ENCODE data around the gene TBC1D24. TPM values are rescaled to one million over a fixed set of nuclear protein-coding genes. Genes with fewer than 3 reads are reported as not detected.

TBC1D24 gene
- total RNA-seq, 1 donor from 2014 or later = 12.6 TPM

DNA sequence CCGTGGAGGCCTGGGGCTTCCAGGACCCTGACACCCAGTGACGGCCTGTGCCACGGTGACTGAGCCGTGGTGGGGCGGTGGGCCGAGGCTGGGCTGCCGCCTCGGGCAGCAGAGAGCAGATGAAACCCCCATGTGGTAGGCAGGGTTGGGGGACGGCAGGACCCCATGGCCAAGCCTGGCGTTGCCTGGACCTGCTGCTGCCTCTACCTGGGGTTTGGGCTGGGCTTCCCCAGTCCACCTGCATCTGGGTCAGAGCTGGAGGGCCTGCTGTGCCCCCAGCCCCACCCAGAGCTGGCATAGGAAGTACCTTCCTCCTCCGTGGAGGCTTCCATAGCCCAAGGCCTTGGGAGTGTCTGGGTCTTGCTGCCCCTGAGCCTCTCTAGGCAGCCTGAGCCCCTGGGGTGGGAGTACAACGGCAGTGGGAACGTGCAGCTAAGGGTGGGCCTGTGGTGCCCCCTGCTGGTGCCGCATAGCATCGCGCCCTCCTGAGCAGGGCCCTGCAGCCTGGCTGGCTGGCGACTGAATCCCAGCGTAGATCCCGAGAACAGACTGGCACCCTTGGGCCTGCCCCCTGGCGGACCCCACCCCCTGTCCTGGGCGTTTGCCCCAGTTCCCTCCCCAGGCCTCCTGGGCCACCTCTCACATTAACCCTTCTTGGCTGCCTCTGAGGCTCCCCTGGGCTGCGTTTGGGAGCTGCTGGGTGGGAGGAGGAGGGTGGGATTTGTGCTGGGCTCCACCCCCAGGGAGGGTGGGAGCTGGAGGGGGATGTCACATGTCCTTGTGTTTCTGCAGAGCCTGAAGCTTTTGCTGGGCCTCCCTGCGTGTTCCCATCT, 26.2 kb downstream of the TBC1D24 start:
- DNase-seq (peak; percentile 77), ATAC-seq (ENCODE audit: low read depth) (peak; percentile 98)
- no peak overlapping the region for H3K4me3 Mint-ChIP-seq
- H3K36me3 Mint-ChIP-seq (ENCODE audit: low read depth) = peaks cover 14% of the 10 kb centered on the region
- no peaks in the 10 kb centered on the region for H3K27me3 Mint-ChIP-seq
- ChIA-PET POLR2A (interaction anchor here (0.8 to 1.2 kb wide), 4 partner anchors 9 to 306 kb away, joined by 3 to 8 read pairs (median 4); partner anchors contain the start of gene TBC1D24), CTCF (interaction anchor here (0.5 to 2.5 kb wide), 13 partner anchors 8 to 645 kb away, joined by 3 to 17 read pairs (median 4); partner anchors contain the start of genes ECI1 and TEDC2)
- intact Hi-C loops (cut with micrococcal nuclease) = loop anchor here (1.0 to 5.0 kb wide), 7 partner anchors 14 to 499 kb away; partner anchors contain the start of genes ABCA3, CCNF and ECI1
- peaks cover 11% of the 10 kb centered on the region for H3K4me1 Mint-ChIP-seq
- H3K27ac Mint-ChIP-seq = no peak overlapping the region
- TF ChIP-seq, protein P1, sequence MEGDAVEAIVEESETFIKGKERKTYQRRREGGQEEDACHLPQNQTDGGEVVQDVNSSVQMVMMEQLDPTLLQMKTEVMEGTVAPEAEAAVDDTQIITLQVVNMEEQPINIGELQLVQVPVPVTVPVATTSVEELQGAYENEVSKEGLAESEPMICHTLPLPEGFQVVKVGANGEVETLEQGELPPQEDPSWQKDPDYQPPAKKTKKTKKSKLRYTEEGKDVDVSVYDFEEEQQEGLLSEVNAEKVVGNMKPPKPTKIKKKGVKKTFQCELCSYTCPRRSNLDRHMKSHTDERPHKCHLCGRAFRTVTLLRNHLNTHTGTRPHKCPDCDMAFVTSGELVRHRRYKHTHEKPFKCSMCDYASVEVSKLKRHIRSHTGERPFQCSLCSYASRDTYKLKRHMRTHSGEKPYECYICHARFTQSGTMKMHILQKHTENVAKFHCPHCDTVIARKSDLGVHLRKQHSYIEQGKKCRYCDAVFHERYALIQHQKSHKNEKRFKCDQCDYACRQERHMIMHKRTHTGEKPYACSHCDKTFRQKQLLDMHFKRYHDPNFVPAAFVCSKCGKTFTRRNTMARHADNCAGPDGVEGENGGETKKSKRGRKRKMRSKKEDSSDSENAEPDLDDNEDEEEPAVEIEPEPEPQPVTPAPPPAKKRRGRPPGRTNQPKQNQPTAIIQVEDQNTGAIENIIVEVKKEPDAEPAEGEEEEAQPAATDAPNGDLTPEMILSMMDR (IDR thresholded peaks at IDR 0.05) = peak; percentile 84
- no peaks in the 10 kb centered on the region for H3K9me3 Mint-ChIP-seq

DNA sequence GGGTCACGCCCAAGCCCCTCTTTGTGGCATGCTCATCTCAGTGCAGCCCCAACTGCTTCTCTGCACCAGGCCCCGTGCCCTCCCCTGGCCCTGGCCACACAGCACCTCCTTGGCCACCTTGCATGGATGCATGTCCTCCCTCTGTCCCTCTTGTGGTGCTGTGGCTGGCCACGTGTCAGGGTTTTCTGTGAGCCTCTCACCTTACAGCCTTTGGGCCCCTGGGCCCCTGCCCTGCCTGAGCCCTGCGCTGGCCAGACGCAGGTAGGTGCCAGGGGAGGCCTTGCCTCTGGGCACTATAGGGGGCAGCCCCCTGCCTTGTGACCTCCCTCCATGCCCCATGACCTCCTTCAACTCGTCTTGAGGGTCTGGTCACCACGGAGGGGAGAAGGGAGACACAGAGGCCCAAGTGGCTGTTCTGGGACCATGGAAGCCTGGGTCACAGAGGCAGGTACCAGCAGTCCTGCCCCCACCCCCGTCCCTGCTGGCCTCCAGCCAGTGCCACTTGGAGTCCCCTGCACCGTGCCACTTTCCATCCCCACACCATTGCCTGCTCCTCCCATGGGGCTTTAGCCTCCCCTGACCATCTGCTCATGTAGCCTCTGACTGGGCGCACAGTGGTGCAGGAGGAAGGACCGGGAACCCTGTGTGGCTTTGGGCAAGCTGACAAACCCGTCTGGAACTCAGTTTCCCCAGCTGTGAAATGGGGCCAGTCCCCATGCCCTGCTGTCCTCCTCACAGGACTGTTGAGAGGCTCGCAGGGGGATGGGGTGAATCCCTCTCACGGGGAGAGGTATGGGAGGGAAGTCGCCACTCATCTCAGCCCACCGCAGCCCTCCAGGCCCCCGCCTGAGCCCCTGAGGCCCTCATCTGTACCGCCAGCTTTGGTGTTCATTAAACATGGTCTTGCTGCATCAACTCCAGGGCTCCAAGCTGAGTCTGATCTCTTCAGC, 27.3 kb downstream of the TBC1D24 start:
- Mint-ChIP-seq H3K9me3 (no peaks in the 10 kb centered on the region), H3K36me3 (ENCODE audit: low read depth) (peaks cover 9% of the 10 kb centered on the region), H3K27me3 (no peaks in the 10 kb centered on the region), H3K27ac (no peak overlapping the region), H3K4me1 (peaks cover 20% of the 10 kb centered on the region), H3K4me3 (no peak overlapping the region)
- CTCF ChIA-PET = interaction anchor here (0.9 to 2.5 kb wide), 9 partner anchors 13 to 480 kb away, joined by 3 to 17 read pairs (median 4); partner anchors contain the start of gene ECI1
- POLR2A ChIA-PET = interaction anchor here (0.8 to 1.2 kb wide), 3 partner anchors 8 to 27 kb away, joined by 3 to 8 read pairs (median 4); partner anchors contain the start of gene TBC1D24
- intact Hi-C loops (cut with micrococcal nuclease) = loop anchor here (1.0 to 5.0 kb wide), 7 partner anchors 15 to 500 kb away; partner anchors contain the start of genes ABCA3, CCNF and ECI1
- ATAC-seq (ENCODE audit: low read depth) (no peak), DNase-seq (no peak)
- TF ChIP-seq, protein P1 (IDR thresholded peaks at IDR 0.05) = no peak

DNA sequence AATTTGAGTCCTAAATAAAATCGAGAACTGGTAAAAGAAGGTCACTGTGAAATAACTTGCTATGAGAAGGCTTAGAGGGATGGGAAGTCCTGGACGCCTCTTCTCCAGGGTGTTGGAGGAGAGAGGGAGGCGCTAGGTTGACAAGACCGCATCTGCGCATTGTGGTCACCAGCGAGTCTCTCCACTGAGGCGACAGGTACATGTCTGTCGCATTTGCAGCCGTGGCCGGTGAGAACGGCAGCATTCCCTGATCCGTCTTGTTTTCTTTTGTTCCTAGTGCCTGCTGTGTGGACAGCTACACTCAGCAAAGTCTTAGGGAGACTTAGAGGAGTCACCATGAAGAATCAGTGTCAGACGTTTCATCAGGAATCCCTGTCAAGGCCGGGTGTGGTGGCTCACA, 30.8 kb downstream of the TBC1D24 start:
- H3K4me3 Mint-ChIP-seq = no peak overlapping the region
- peak overlapping the region; percentile 6 for H3K27ac Mint-ChIP-seq

DNA sequence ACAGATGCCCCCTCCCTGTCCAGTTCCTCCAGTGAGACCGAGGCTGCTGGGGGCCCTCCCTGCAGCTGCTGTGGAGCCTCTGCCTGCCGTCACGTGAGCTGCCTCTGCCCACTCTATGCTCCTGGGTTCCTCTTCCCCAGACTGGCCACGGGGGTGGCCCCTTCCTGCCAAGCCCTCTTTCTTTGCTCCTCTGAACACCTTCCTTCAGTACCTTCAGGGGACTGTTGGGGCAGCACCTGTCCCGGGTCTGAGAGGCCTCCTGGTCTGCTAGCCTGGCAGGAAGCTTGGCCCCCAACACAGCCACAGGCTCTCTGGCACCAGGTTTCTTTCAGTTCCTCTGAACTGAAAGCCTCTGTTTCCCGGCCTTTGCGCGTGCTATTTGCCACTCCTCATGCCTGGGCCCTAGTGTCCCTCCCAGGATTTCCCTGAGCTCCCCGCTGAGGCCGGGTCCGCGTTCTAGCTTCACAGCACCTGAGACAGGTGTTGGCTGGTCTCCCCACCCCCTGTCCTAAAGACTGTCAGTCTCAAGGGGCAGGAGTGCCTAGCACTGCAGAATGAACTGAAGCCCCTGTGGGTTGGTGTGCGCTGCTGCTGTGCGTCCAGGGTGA, 32.2 kb downstream of the TBC1D24 start:
- peak overlapping the region; percentile 89 for H3K27ac Mint-ChIP-seq
- peaks cover 62% of the 10 kb centered on the region for H3K4me1 Mint-ChIP-seq
- ATAC-seq (ENCODE audit: low read depth) = peak; percentile 89

More for the DNA sequence above, 30.8 kb downstream of the TBC1D24 start:
- Mint-ChIP-seq H3K36me3 (ENCODE audit: low read depth) (no peaks in the 10 kb centered on the region), H3K4me1 (peaks cover 54% of the 10 kb centered on the region), H3K9me3 (no peaks in the 10 kb centered on the region), H3K27me3 (no peaks in the 10 kb centered on the region)
- TF ChIP-seq, protein P1 (IDR thresholded peaks at IDR 0.05) = no peak
- DNase-seq = no peak
- POLR2A ChIA-PET = interaction anchor here (2.4 to 3.1 kb wide), 2 partner anchors 15 to 26 kb away, joined by 16 to 17 read pairs; partner anchors contain the start of genes AMDHD2 and CEMP1
- ATAC-seq (ENCODE audit: low read depth) = no peak
- intact Hi-C loops (cut with micrococcal nuclease) = no loop called here
- CTCF ChIA-PET = no interaction called here

More for the DNA sequence above, 32.2 kb downstream of the TBC1D24 start:
- H3K9me3 Mint-ChIP-seq = no peaks in the 10 kb centered on the region
- TF ChIP-seq, protein P1 (IDR thresholded peaks at IDR 0.05) = no peak
- DNase-seq = peak; percentile 51
- peak overlapping the region; percentile 33 for H3K4me3 Mint-ChIP-seq
- CTCF ChIA-PET = interaction anchor here (0.9 to 1.1 kb wide), 3 partner anchors 8 to 33 kb away, joined by 4 to 7 read pairs (median 5); partner anchors contain the start of gene AMDHD2
- H3K36me3 Mint-ChIP-seq (ENCODE audit: low read depth) = no peaks in the 10 kb centered on the region
- intact Hi-C loops (cut with micrococcal nuclease) = no loop called here
- POLR2A ChIA-PET = interaction anchor here (0.6 to 3.1 kb wide), 12 partner anchors 9 to 604 kb away, joined by 3 to 17 read pairs (median 4); partner anchors contain the start of genes AMDHD2, CEMP1, ECI1 and PDPK1
- no peaks in the 10 kb centered on the region for H3K27me3 Mint-ChIP-seq

Data from activated B cell treated with CpG ODN at 0.5 μM for 24 hours (primary cell).